Hepatocyte (in vitro differentiated cells): ENCODE measurements around the gene ADGRB3. TPM values are rescaled to one million over a fixed set of nuclear protein-coding genes. Genes with fewer than 3 reads are reported as not detected.

ENCODE experiments used
- DNase-seq: peaks from one replicate; pipeline ENCODE4 v3.0.0-alpha.2; 2016; ENCODE audit warnings: low spot score
- H2AFZ ChIP-seq: fragments of 200-600 bp; sonication (generic); 2 replicates; pipeline ENCODE4 v1.6.0; 2016; ENCODE audit warnings: antibody characterized with exemption, mild to moderate bottlenecking
- H3K27ac ChIP-seq: fragments of 200-600 bp; sonication (generic); 2 replicates; pipeline ENCODE4 v1.5.1; 2016; ENCODE audit warnings: mild to moderate bottlenecking
- H3K27me3 ChIP-seq: fragments of 200-600 bp; sonication (generic); 2 replicates; pipeline ENCODE4 v1.6.1; 2016
- H3K36me3 ChIP-seq: fragments of 200-600 bp; sonication (generic); replicated peaks from 2 replicates; pipeline ENCODE4 v1.5.1; 2016; ENCODE audit warnings: low read depth; ENCODE audit not compliant: insufficient read depth
- H3K4me1 ChIP-seq: fragments of 200-600 bp; sonication (generic); 2 replicates; pipeline ENCODE4 v1.5.1; 2016; ENCODE audit warnings: mild to moderate bottlenecking, moderate library complexity; ENCODE audit not compliant: insufficient read depth
- H3K4me2 ChIP-seq: fragments of 200-600 bp; sonication (generic); 2 replicates; pipeline ENCODE4 v1.6.0; 2016
- H3K4me3 ChIP-seq: fragments of 200-600 bp; sonication (generic); 2 replicates; pipeline ENCODE4 v1.5.1; 2016; ENCODE audit warnings: mild to moderate bottlenecking
- H3K79me2 ChIP-seq: fragments of 200-600 bp; sonication (generic); 2 replicates; pipeline ENCODE4 v1.6.0; 2017; ENCODE audit warnings: mild to moderate bottlenecking
- H3K9me2 ChIP-seq: fragments of 200-600 bp; sonication (generic); replicated peaks from 2 replicates; pipeline ENCODE4 v1.6.0; 2017; ENCODE audit warnings: mild to moderate bottlenecking; ENCODE audit not compliant: insufficient read depth
- H3K9me3 ChIP-seq: fragments of 200-600 bp; sonication (generic); 2 replicates; pipeline ENCODE4 v1.5.1; 2016; ENCODE audit warnings: low read depth, mild to moderate bottlenecking
- H4K20me1 ChIP-seq: fragments of 200-600 bp; sonication (generic); 2 replicates; pipeline ENCODE4 v1.6.0; 2016; ENCODE audit warnings: mild to moderate bottlenecking; ENCODE audit not compliant: insufficient read depth, poor library complexity, severe bottlenecking
- EZH2 ChIP-seq: fragments of 200-600 bp; sonication (generic); IDR thresholded peaks from 2 replicates; pipeline ENCODE4 v1.6.1; 2016; ENCODE audit warnings: antibody characterized with exemption, mild to moderate bottlenecking, borderline replicate concordance
- EZH2phosphoT487 ChIP-seq: fragments of 200-600 bp; sonication (generic); IDR thresholded peaks from one replicate; pipeline ENCODE4 v1.6.1; 2018; ENCODE audit warnings: antibody characterized with exemption, mild to moderate bottlenecking, low read depth, moderate library complexity; ENCODE audit not compliant: unreplicated experiment, severe bottlenecking
- WGBS: methylation state at CpG from one replicate; pipeline ENCODE4 v1.1.6; 2016; ENCODE audit warnings: low lambda C conversion rate; ENCODE audit errors: missing lambda C conversion rate; 5-methylcytosine and 5-hydroxymethylcytosine counted together
- polyA plus RNA-seq: library from polyadenylated mRNA; unstranded; fragments of >200 nt; fragmentation: Nextera tagmentation; extraction: Ambion mirVana; gene quantifications from 2 replicates; pipeline ENCODE4 v1.2.1, GENCODE V29; 2016
- total RNA-seq: library from RNA; depleted of rRNA; stranded (reverse); fragments of >200 nt; gene quantifications from 2 replicates; pipeline ENCODE4 v1.2.3, GENCODE V29; 2014
- TF ChIP-seq, protein P1 (sequence below): fragments of 200-600 bp; sonication (generic); IDR thresholded peaks from 2 replicates; pipeline ENCODE4 v1.5.1; 2016; ENCODE audit warnings: antibody characterized with exemption, mild to moderate bottlenecking; ENCODE audit not compliant: poor library complexity

The ADGRB3 gene
- total and polyA plus RNA-seq, 2 experiments from 2014 or later: 0.17 to 2.2 TPM

DNA sequence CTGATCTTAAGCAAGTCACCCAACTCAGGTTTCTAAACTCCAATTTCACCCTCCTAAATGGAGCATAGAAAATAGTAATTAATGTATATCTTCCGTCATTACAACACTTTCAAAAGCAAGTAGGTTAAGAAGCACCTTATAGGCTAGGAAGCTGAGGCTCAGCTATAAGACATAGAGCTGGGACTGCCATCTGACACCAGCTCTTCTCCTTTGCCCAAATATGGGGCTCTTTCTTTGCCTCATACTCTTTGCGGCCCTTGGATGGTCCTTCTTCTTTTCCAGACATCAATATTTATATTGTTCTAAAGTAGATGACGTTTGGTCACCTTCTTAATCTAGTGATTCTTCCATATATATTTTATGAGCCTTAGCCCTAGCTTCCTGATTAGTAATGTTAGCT lies 748.5 kb downstream of the ADGRB3 start:
- TF ChIP-seq EZH2: no peak
- TF ChIP-seq, protein P1, sequence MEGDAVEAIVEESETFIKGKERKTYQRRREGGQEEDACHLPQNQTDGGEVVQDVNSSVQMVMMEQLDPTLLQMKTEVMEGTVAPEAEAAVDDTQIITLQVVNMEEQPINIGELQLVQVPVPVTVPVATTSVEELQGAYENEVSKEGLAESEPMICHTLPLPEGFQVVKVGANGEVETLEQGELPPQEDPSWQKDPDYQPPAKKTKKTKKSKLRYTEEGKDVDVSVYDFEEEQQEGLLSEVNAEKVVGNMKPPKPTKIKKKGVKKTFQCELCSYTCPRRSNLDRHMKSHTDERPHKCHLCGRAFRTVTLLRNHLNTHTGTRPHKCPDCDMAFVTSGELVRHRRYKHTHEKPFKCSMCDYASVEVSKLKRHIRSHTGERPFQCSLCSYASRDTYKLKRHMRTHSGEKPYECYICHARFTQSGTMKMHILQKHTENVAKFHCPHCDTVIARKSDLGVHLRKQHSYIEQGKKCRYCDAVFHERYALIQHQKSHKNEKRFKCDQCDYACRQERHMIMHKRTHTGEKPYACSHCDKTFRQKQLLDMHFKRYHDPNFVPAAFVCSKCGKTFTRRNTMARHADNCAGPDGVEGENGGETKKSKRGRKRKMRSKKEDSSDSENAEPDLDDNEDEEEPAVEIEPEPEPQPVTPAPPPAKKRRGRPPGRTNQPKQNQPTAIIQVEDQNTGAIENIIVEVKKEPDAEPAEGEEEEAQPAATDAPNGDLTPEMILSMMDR: no peak
- TF ChIP-seq EZH2phosphoT487: no peak
- Histone ChIP-seq H3K27me3 (no peaks in the 10 kb centered on the region), H3K9me2 (no peaks in the 10 kb centered on the region), H3K36me3 (no peaks in the 10 kb centered on the region), H3K27ac (no peak overlapping the region), H3K9me3 (no peaks in the 10 kb centered on the region), H3K4me2 (no peak overlapping the region), H3K4me1 (no peaks in the 10 kb centered on the region), H2AFZ (no peak overlapping the region), H3K4me3 (no peak overlapping the region), H4K20me1 (no peaks in the 10 kb centered on the region), H3K79me2 (no peaks in the 10 kb centered on the region)
- DNase-seq: no peak
- 87% methylated on average over 3 of the region's 3 CpGs for WGBS

DNA sequence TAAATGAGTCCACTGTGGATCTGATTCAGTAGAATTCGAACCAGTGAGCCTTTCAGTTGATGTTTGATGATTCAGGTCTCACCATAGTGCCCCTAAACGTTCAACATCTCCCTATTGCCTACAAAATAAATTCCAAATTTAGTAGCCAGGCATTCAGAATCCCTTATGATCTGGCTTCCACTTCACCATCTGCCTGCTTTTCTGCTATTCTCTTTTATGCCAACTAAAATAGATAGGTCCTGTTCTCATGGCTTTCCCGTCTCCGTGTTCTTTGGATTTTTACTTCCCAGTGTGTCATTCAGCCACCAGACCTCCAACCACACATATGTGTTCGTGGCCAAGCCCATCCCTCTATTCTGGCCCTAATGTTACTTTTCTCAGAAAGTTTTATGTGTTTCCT lies 751.3 kb downstream of the ADGRB3 start:
- H3K4me2 ChIP-seq: no peak overlapping the region
- no peak overlapping the region for H3K4me3 ChIP-seq
- TF ChIP-seq, protein P1: no peak
- no peak for TF ChIP-seq EZH2
- TF ChIP-seq EZH2phosphoT487: no peak
- DNase-seq: no peak
- H2AFZ ChIP-seq: no peak overlapping the region
- no peaks in the 10 kb centered on the region for H3K9me2 ChIP-seq
- H3K4me1 ChIP-seq: no peaks in the 10 kb centered on the region
- WGBS: 85% methylated on average over 5 of the region's 5 CpGs
- no peaks in the 10 kb centered on the region for H3K36me3 ChIP-seq
- no peaks in the 10 kb centered on the region for H3K9me3 ChIP-seq
- H3K79me2 ChIP-seq: no peaks in the 10 kb centered on the region
- H3K27me3 ChIP-seq: no peaks in the 10 kb centered on the region
- H4K20me1 ChIP-seq: no peaks in the 10 kb centered on the region
- H3K27ac ChIP-seq: no peak overlapping the region

DNA sequence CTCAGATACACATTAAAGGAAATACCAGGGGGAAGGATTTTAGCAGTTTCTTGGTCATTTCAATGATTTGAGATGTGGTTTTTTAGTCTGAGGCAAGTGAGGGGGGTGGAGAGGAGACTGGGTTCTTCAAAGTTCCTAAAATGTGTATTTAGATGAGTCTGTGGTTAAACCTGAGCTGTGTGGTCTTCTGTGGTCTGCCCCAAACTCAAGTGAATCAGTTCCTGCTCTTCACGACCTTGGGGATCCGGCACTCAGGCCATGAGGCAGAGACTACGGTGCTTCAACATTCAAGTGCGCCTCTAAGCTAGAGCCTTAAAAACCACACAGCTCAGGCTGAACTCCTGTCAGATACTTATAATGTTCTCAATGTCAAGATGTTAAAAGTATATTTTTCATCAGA lies 755.0 kb downstream of the ADGRB3 start:
- H2AFZ ChIP-seq: no peak overlapping the region
- no peaks in the 10 kb centered on the region for H3K27me3 ChIP-seq

DNA sequence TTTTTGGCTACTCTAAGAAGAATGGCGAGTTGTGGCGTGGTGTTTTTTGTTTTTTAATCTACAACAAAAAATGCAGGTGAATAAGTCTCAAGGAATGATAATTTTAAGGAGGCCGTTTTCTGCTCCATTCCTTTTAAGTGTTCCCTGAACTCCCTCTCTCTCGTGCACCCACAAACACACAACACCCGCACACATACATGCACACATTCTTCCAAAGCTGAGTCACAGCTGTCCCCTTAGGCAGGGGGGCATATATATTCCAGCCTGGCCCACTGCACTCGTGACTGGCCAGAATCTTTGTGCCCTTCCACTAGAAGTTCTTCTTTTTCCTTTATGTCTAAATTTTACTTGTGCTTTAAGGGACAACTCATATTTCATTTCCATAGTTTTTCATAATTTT lies 756.0 kb downstream of the ADGRB3 start:
- Histone ChIP-seq H3K4me2 (no peak overlapping the region), H3K36me3 (no peaks in the 10 kb centered on the region), H3K9me3 (no peaks in the 10 kb centered on the region), H3K27ac (no peak overlapping the region), H2AFZ (no peak overlapping the region), H3K4me3 (no peak overlapping the region), H3K9me2 (no peaks in the 10 kb centered on the region), H3K27me3 (no peaks in the 10 kb centered on the region), H4K20me1 (no peaks in the 10 kb centered on the region), H3K79me2 (no peaks in the 10 kb centered on the region), H3K4me1 (no peaks in the 10 kb centered on the region)
- no peak for DNase-seq
- WGBS: 76% methylated on average over 6 of the region's 6 CpGs
- no peak for TF ChIP-seq EZH2phosphoT487
- no peak for TF ChIP-seq EZH2
- TF ChIP-seq, protein P1: no peak

More for the DNA sequence above, 755.0 kb downstream of the ADGRB3 start:
- no peak overlapping the region for H3K4me2 ChIP-seq
- no peak overlapping the region for H3K4me3 ChIP-seq
- H3K4me1 ChIP-seq: no peaks in the 10 kb centered on the region
- no peak for TF ChIP-seq EZH2
- no peaks in the 10 kb centered on the region for H3K79me2 ChIP-seq
- no peak for DNase-seq
- 83% methylated on average over 4 of the region's 4 CpGs for WGBS
- no peaks in the 10 kb centered on the region for H3K36me3 ChIP-seq
- no peaks in the 10 kb centered on the region for H4K20me1 ChIP-seq
- H3K9me3 ChIP-seq: no peaks in the 10 kb centered on the region
- H3K9me2 ChIP-seq: no peaks in the 10 kb centered on the region
- no peak overlapping the region for H3K27ac ChIP-seq
